Thymus (tissue), 11 donors: ENCODE results near the gene NEK11. TPM values are rescaled to one million over a fixed set of nuclear protein-coding genes. Genes with fewer than 3 reads are reported as not detected.
"Not testable (repeated sequence)": the region's sequence is repeated elsewhere in the genome, so short reads cannot be mapped to it uniquely, and the experiment has no call there.

Source experiments
- DNase-seq, 9 donors: peaks; one replicate each; pipeline ENCODE4 v3.0.0-alpha.2; 2013; ENCODE audit warnings: low spot score in 9 of 9, low read depth in 6 of 9, missing footprints in 1 of 9
- H3K27ac ChIP-seq, 2 donors: one replicate each; pipeline ENCODE4 v1.5.1; 2013; ENCODE audit warnings: control low read depth in 1 of 2, low read depth in 1 of 2, low read length in 1 of 2, mild to moderate bottlenecking in 1 of 2, moderate library complexity in 1 of 2
- H3K27me3 ChIP-seq, 2 donors: one replicate each; pipeline ENCODE4 v1.5.1; 2013; ENCODE audit warnings: low read length in 1 of 2; ENCODE audit not compliant: control insufficient read depth in 2 of 2, insufficient read depth in 1 of 2
- H3K36me3 ChIP-seq, 2 donors: one replicate each; pipeline ENCODE4 v1.5.1; 2013; ENCODE audit warnings: low read length in 1 of 2, mild to moderate bottlenecking in 1 of 2, moderate library complexity in 1 of 2; ENCODE audit not compliant: control insufficient read depth in 2 of 2, insufficient read depth in 2 of 2
- H3K4me1 ChIP-seq, 2 donors: one replicate each; pipeline ENCODE4 v1.5.1; 2013; ENCODE audit warnings: low read length in 2 of 2; ENCODE audit not compliant: control insufficient read depth in 2 of 2, insufficient read depth in 2 of 2
- H3K4me3 ChIP-seq, 2 donors: one replicate each; pipeline ENCODE4 v1.5.1; 2013; ENCODE audit warnings: low read length in 2 of 2, control low read depth in 1 of 2, mild to moderate bottlenecking in 1 of 2
- H3K9me3 ChIP-seq, 2 donors: one replicate each; pipeline ENCODE4 v1.5.1; 2013; ENCODE audit warnings: low read length in 1 of 2, mild to moderate bottlenecking in 1 of 2; ENCODE audit not compliant: control insufficient read depth in 2 of 2, insufficient read depth in 1 of 2
- WGBS: extraction: QIAGEN DNeasy Blood & Tissue Kit; methylation state at CpG from one replicate; pipeline ENCODE4 v1.1.7; 2013; 5-methylcytosine and 5-hydroxymethylcytosine counted together
- polyA plus RNA-seq: library from polyadenylated mRNA; stranded (reverse); fragments of 200-250 nt; gene quantifications from one replicate; pipeline ENCODE4 v1.2.3, GENCODE V29; 2013
- total RNA-seq: library from RNA; stranded (reverse); fragments of 120-200 nt; gene quantifications from one replicate; pipeline ENCODE4 v1.2.4, GENCODE V29; 2013
- donor health status: healthy.

The NEK11 gene
- total and polyA plus RNA-seq, 2 donors = 1.8 to 3.2 TPM

DNA sequence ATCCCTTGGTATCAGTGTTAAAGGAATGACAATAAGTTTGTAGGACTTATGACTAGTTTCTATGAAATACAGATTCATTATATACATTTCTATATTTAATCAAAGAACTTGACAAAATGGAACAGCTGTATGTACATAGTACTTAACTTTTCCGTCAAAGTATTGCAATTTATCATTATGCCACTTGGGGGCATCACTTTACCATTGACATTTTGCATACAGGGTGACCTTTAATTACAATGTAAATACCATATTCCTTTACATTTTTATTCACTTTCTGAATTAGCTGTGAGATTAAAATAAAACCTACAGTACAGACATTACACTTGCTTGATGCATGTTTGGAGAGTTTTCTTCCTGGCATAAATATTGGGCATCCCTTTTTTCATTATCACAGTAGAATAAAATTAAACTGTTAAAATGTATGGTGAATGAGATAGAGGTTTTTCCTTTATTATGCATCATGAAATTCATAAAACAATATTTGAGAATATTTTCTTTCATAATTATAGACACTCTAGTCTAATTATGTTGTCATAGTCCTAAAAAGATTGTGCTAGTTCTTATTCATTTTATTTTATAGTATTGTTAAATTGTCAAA lies 6.9 kb downstream of the NEK11 start:
- H3K36me3 ChIP-seq = no peaks in the 10 kb centered on the region
- H3K27me3 ChIP-seq = no peaks in the 10 kb centered on the region
- no peak overlapping the region for H3K27ac ChIP-seq
- peak in 8 of 9 donors; percentile 44 to 83 (median 69) for DNase-seq
- no peaks in the 10 kb centered on the region for H3K4me1 ChIP-seq
- no peak overlapping the region for H3K4me3 ChIP-seq
- 10% methylated on average over 1 of the region's 1 CpG for WGBS
- H3K9me3 ChIP-seq = no peaks in the 10 kb centered on the region

DNA sequence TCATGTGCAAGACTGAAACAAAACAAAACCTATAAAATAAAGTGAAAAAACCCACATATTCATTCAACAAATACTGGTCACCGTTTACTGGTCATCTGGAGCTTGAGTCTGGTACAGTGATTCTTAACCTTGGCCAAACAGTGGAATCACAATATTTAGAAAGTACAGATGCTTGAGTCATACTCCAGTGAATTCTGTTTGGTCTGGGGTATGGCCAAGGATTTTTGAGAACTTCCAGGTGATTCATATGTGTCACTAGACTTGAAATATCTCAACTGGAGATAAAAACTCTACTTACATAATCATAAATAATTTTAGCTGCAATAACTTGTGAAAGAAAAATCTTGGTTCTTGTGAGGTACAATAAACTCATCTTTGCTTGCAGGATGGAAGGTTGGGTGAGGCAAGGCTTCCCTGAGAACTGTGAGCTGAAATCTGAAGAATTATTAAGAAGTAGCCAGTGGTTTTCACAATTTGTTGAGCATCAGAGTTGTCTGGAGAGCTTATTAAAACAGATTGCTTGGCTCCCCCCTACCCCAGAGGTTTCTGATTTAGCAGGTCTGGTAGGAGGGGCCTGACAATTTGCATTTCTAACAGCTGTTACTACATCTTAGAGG lies 9.6 kb downstream of the NEK11 start:
- no peaks in the 10 kb centered on the region for H3K27me3 ChIP-seq
- DNase-seq = no peak
- no peaks in the 10 kb centered on the region for H3K36me3 ChIP-seq
- no peak overlapping the region for H3K27ac ChIP-seq
- 94% methylated on average over 1 of the region's 1 CpG for WGBS
- no peak overlapping the region for H3K4me3 ChIP-seq
- H3K4me1 ChIP-seq = no peaks in the 10 kb centered on the region
- H3K9me3 ChIP-seq = no peaks in the 10 kb centered on the region

DNA sequence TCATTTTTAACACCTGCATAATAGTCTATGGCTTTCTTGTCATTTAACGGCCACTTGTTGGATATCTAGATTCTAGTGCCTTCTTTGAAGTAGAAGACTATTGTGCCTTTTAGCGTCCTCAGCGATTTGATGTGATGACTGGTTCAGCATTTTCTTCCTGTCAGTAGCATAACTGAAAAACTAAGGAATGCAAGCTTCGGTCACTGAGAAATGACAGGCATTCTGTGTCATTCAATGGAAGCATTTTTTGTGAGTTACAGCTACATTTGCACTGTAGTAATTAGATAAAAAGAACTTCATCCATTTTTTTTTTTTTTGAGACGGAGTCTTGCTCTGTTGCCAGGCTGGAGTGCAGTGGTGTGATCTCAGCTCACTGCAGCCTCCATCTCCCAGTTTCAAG lies 10.3 kb downstream of the NEK11 start:
- Histone ChIP-seq H3K4me3 (no peak overlapping the region), H3K4me1 (peaks cover 0 to 4% of the 10 kb centered on the region in 2 donors), H3K9me3 (peaks cover 0 to 4% of the 10 kb centered on the region in 2 donors), H3K36me3 (no peaks in the 10 kb centered on the region), H3K27me3 (no peaks in the 10 kb centered on the region), H3K27ac (no peak overlapping the region)
- WGBS = 98% methylated on average over 5 of the region's 5 CpGs
- no peak for DNase-seq

DNA sequence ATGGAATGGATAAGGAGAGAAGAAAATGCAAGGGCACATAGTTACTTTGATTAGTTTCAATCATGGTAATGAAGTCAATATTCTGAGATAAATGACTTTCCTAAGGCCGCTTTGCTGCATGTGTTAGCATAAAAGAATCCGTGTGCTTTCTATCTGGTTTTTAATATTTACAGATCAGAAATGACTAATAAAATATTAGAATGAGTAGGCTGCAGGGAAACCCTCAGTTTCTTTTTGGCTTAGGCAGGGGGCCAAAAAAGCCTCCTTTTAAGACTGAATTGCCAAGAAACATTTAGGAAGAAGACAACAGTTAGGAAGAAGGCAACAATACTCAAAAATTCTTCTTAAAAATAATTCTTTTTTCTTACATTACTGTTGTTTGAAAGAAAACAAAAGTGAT lies 11.6 kb downstream of the NEK11 start:
- no peak overlapping the region for H3K4me3 ChIP-seq
- DNase-seq = no peak
- no peaks in the 10 kb centered on the region for H3K36me3 ChIP-seq
- peaks cover 0 to 7% of the 10 kb centered on the region in 2 donors for H3K9me3 ChIP-seq
- WGBS = over 99% methylated on average over 2 of the region's 2 CpGs
- H3K27ac ChIP-seq = no peak overlapping the region
- H3K4me1 ChIP-seq = peaks cover 0 to 12% of the 10 kb centered on the region in 2 donors
- H3K27me3 ChIP-seq = no peaks in the 10 kb centered on the region

DNA sequence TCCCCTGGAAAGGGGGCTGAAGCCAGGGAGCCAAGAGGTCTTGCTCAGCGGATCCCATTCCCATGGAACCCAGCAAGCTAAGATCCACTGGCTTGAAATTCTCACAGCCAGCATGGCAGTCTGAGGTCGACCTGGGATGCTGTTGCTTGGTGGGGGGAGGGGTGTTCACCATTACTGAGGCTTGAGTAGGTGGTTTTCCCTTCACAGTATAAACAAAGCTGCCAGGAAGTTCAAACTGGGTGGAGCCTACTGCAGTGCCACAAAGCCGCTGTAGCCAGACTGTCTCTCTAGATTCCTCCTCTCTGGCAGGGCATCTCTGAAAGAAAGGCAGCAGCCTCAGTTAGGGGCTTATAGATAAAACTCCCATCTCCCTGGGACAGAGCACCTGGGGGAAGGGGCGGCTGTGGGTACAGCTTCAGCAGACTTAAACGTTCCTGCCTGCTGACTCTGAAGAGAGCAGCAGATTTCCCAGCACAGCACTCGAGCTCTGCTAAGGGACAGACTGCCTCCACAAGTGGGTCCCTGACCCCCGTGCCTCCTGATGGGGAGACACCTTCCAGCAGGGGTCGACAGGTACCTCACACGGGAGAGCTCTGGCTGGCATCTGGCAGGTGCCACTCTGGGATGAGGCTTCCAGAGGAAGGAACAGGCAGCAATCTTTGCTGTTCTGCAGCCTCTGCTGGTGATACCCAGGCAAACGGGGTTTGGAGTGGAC lies 15.8 kb downstream of the NEK11 start:
- H3K4me1 ChIP-seq = peaks cover 0 to 12% of the 10 kb centered on the region in 2 donors
- peak overlapping the region in 1 of 2 donors; percentile 18 for H3K27ac ChIP-seq
- not testable (repeated sequence) for H3K4me3 ChIP-seq, H3K36me3 ChIP-seq, H3K9me3 ChIP-seq, H3K27me3 ChIP-seq
- WGBS = 65% methylated on average over 10 of the region's 10 CpGs
- DNase-seq = peak in 6 of 9 donors; percentile 13 to 70 (median 30)

DNA sequence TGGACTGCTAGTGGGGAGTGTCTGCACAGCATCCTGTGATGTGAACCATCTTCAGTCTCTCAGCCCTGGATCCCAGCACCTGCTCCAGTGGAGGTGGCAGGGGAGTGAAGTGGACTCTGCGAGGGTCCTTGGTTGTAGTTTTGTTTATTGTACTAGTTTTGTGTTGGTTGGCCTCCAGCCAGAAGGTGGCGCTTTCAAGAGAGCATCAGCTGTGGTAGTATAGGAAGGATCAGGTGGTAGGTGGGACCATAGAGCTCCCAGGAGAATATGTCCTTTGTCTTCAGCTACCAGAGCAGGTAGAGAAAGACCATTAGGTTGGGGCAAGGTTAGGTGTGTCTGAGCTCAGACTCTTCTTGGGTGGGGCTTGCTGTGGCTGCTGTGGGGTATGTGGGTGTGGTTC lies 20.9 kb downstream of the NEK11 start:
- Histone ChIP-seq H3K36me3 (no peaks in the 10 kb centered on the region), H3K4me1 (peaks cover 0 to 2% of the 10 kb centered on the region in 2 donors), H3K9me3 (no peaks in the 10 kb centered on the region), H3K4me3 (no peak overlapping the region), H3K27ac (no peak overlapping the region), H3K27me3 (no peaks in the 10 kb centered on the region)
- no peak for DNase-seq
- WGBS = 96% methylated on average over 2 of the region's 2 CpGs

DNA sequence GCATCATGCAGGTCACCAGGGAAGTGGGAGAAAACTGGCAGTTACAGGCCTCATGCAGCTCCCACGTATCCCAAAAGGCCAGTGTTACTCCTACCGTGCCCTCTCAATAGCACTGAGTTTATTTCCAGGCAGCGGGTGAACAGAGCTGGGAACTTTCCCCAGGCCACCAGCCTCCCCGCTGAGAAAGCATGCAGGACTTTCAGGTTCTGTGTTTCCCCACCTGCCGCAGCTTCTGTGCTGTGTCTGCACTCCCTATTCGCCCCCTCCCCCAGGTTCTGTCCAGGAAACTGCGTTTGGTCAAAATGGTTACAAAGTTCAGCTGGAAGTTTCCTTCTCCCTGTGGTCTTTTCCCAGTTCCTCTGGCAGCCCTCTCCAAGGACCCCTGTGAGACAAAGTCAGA lies 21.4 kb downstream of the NEK11 start:
- WGBS = over 99% methylated on average over 7 of the region's 7 CpGs
- DNase-seq = no peak
- no peak overlapping the region for H3K4me3 ChIP-seq

DNA sequence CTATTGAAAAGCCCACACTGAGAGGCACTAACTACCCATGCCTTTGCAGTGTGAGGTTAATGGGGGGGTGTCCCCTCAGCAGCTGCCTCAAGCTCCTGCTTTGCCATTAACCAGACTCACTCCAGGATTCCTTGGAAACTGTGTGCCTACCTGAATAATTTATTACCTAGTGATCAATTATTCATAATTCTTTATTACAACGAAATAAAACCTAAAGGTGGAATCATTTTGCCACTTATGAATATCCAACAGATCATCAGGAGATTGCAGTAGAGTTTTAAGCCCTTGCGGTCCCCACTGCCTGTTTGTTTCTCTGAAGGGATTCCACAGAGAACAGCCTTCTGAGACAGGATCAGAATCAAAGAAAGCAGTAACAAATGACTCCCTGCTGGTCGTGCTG lies 23.3 kb downstream of the NEK11 start:
- Histone ChIP-seq H3K4me3 (no peak overlapping the region), H3K9me3 (no peaks in the 10 kb centered on the region), H3K27ac (no peak overlapping the region), H3K4me1 (no peaks in the 10 kb centered on the region), H3K27me3 (no peaks in the 10 kb centered on the region), H3K36me3 (no peaks in the 10 kb centered on the region)
- WGBS = 94% methylated on average over 3 of the region's 3 CpGs
- no peak for DNase-seq

More for the DNA sequence above, 21.4 kb downstream of the NEK11 start:
- no peaks in the 10 kb centered on the region for H3K4me1 ChIP-seq
- no peaks in the 10 kb centered on the region for H3K36me3 ChIP-seq
- no peak overlapping the region for H3K27ac ChIP-seq
- no peaks in the 10 kb centered on the region for H3K27me3 ChIP-seq
- H3K9me3 ChIP-seq = no peaks in the 10 kb centered on the region
